Stimulated activated naive CD4-positive, alpha-beta T cell treated with Interleukin-2 at 50 U/mL for 16 hours (primary cell): ENCODE measurements around the gene INPP5A.
"Not testable (repeated sequence)": the region's sequence is repeated elsewhere in the genome, so short reads cannot be mapped to it uniquely, and the experiment has no call there.

Source experiments
- DNase-seq: peaks from one replicate; lab custom pipeline; 2025; lab: John Stamatoyannopoulos, UW

The INPP5A gene

DNA sequence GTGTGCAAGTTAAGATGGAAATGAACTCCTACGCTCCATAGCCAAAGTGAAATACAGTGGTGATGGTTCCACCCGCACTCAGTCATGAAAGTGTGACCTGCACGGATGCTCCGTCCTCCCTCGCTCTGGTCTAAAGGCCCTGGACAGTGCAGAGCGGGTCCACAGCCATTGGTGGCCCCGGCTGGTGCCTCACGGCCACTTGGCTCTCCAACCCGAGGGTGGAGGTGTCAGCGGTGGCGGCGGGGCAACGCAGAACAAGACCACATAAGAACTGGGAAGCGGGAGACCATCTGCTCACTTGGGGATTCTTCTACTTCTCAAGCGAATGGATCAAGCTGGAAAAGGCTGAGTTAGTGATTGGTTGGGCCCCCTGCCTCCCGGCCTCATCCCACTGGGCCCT lies 187.6 kb downstream of the INPP5A start:
- DNase-seq, result no peak

DNA sequence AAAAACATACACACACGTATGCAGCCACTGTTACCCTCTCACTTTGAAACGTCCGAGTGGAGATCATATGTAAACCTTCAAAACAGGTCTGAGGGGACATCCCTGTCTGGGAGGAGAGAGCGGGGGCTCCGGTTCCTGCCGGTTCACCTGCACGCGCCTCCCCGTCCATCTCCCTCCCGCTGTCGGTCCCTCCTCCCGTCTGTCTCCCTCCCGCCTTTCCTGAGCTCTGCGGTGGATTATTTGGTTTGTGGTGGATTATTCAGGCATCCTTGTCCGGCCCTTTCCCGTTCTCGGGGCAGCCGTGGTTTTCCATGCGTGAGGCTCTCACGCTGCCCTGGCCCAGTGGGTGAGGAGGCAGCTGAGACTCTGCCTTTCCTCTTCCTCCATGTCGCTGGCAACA lies 188.6 kb downstream of the INPP5A start:
- no peak for DNase-seq

- no peak for DNase-seq
These were observed 189.4 kb downstream of the INPP5A start for GRCh38 chr10:132726951-132727350.

- no peak for DNase-seq
These were observed 189.8 kb downstream of the INPP5A start for GRCh38 chr10:132727411-132727810.

- DNase-seq, result no peak
These were observed 190.7 kb downstream of the INPP5A start for GRCh38 chr10:132728321-132728720.

DNA sequence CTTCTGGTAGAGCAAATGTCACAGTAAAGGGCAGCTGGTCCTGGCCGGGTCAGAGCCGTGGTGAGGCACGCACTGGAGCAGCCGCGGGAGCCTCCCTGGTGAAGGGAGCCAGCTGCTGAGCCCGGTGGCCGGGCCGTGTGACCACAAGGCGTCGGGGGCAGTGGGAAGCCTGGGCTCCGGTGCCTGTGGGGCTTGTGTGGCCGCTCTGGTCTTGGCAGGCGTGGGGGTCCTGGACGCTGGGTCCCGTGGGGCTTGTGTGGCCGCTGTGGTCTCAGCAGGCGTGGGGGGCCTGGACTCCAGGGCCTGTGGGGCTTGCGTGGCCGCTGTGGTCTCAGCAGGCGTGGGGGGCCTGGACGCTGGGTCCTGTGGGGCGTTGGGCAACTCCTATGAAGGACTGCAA lies 191.2 kb downstream of the INPP5A start:
- DNase-seq, result no peak

GRCh38 chr10:132729810-132730572 lies 192.4 kb downstream of the INPP5A start:
- no peak for DNase-seq

DNA sequence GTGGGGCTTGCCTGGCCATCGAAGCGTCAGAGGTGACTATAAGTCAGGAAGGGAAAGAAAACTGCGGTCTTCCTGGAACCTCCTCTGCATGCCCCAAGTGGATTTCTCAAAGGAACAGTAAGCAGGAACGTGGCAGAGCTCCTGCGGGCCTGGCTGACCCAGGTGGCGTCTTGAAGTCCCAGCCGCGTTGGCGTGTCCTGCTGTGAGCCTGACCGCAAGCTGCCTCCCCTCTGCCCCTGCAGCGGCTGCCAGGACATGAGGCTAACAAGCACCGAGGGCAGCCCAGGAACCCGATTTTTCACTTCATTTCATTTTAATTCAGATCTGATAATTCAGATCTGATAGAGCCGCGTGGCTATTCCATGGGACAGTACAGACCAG lies 193.0 kb downstream of the INPP5A start:
- DNase-seq, result no peak

DNA sequence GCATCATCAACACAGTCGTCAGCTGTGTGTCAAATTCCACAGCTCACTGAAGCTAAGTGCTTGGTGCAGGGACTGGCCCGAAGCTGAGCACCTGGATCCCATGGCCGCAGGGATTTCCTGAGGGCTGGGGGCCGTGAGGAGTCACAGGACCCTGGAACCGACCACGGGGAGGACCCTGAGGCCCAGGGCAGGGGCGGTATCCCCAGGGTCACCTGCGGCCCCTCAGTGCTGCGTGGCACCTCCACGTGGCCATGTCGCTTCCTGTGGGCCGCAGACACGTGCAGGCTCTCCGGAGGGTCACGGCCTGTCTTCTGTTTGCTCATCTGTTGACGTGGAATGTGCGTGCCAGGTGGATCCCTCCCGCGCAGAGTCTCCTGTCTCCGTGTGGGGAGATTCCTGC lies 194.9 kb downstream of the INPP5A start:
- no peak for DNase-seq

- DNase-seq, result no peak
These were observed 196.3 kb downstream of the INPP5A start for GRCh38 chr10:132733926-132734325.

DNA sequence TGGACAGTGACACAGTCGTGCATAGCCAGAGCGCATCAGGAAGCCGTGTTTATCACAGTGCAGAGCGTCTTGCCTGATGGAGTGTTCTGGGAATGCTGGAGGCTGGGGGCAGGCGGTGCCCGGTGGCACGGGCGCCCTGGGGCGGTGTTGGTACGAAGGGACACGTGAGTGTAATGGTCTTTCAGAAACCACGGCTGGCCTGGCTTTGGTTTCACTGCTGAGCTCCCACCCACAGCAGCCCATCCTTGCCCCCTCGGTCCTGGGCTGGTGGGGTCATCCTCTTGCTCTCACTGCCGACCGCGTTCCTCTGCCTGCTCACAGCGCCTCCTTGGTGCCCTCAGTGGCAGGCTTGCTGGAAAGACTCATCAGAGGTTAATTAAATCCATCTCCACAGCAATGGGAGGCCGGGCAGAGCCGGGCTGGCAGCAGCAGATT lies 197.8 kb downstream of the INPP5A start:
- DNase-seq, result no peak

DNA sequence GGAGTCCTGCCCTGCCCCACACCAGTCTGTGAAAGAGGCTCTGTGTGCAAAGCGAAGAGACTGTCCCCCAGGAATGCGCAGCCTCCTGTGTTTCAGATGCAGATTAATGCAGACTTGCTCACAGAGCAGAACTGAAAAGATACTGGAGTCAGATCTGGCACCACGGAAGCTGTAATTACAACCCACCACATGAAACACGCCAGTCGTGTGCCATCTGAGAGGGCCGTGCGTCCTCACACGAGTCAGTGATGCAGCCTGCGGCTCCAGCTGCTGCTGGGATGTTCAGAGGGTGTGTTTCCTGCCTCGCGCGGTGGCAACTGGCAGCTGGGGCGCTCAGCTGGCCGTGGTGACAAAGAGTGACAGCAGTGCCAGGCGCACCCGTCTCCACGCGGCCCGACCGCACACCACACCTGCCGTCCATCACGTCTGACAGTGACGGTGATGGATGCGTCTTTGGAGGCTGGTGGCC lies 198.4 kb downstream of the INPP5A start:
- DNase-seq, result no peak

DNA sequence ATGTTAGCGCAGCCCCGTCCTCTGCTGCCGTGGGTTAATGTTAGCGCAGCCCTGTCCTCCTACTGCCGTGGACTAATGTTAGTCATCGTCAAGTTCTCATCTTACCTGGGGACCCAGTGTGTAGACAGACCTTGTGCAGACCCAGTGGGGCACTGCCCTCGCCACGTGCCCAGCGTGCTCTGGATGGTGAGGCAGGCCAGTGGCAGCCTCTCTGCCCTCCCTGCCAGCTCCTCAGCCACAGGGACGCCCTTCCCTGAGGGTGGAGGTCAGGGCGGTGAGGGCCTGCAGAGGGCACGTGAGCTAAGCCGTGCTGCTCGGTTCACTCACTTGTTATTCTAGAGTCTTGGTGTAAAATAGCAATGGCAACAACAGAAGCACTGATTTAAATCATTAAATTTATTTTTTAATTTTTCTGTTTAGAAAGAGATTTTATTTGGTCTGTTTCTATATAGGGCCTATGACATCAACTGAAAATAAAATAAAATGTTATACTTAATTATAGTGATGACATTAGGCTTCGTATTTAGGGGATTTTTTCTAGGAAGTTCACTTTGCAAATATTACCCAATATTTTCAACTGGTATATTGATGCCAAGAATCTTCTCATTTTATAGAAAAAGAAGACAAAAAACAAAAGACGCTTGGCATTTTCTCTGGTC lies 199.9 kb downstream of the INPP5A start:
- no peak for DNase-seq

DNA sequence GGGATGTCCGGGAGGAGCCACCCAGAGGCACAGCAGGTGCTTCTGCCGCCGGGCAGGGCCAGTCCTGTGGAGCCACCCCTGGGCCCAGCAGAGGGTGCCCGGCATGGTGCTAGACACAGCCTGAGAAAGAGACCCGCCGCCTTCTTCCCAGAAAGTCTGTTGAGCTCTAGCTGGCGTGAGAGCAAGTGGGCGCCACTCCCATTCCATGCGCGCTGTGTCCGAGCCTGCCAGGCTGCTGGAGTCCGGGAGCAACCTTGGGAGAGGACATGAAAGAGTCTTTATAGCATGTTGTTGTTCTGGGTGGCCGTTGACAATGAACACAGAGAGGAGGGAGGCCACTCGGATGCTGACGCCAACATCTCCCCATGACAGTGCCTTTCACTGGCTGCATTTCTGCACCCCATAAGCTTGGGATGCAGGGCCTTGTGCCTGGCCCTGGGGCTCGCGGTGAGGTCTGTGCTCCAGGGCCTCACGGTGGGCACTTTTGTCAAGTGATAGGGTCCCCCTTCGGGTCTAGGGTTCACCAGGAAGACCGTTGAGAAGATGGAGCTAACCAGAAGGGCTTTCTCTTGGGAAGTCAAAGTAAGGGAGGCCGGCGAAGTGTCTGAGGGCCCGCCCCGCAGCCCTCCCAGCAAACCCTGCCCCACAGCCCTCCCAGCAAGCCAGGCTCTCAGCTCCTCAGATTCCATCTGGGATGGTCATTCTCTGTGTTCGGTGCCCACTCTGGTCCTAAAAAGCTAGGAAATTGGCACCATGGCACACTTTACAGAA lies 201.1 kb downstream of the INPP5A start:
- no peak for DNase-seq

DNA sequence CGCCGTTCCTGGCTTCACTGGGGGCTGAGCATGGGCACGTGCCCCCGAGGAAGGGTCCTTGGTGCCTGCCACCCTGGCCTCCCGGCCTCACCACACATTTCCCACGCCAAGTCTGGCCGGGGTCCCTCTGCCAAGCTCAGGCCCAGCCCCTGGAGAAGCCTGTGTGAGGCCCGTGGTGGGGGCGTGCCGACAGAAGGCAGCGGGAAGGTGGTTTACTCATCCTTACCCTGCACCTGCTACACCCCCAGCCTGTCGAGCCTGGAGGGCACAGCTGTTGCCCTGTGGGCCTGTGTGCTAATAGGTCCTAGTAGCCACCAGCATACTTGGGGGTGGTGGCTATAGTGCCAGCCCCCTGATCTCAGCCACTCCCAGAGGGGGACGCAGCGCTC lies 201.6 kb downstream of the INPP5A start:
- DNase-seq, result no peak

- DNase-seq, result no peak
These were observed 203.0 kb downstream of the INPP5A start for GRCh38 chr10:132740588-132740987.

- no peak for DNase-seq
These were observed 204.7 kb downstream of the INPP5A start for GRCh38 chr10:132742167-132742836.

- DNase-seq, result no peak
These were observed 205.2 kb downstream of the INPP5A start for GRCh38 chr10:132742837-132743194.

- DNase-seq, result not testable (repeated sequence)
These were observed 205.8 kb downstream of the INPP5A start for GRCh38 chr10:132743196-132743924.

- no peak for DNase-seq
These were observed 206.4 kb downstream of the INPP5A start for GRCh38 chr10:132743925-132744490.

DNA sequence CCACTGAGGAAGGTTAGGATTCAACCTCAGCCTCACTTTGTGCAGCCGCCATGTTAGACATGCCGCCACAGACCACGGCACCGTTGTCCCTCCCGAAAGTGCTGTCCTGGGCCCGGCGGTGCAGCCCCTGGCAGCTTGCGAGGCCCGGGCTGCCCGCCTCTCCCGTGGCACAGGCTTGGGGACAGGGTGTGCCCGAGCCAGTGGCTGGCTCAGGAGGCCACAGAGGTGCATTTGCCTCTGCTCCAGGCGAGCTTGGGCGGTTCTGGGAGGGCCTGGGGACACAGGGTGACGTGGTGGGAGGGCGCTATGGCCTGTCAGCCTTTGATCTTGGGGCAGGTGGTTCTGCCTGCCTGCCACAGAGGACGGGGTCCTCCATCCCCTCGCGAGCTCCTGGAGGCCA lies 207.3 kb downstream of the INPP5A start:
- DNase-seq, result no peak
